Tongue (tissue), 3 donors: ENCODE results near the gene C17orf100. TPM values are rescaled to one million over a fixed set of nuclear protein-coding genes. Genes with fewer than 3 reads are reported as not detected.
A peak's percentile ranks its signal among the peaks of the same experiment; 100 is the strongest.
"Not testable (repeated sequence)": the region's sequence is repeated elsewhere in the genome, so short reads cannot be mapped to it uniquely, and the experiment has no call there.

Experiments
- DNase-seq: peaks from one replicate; pipeline ENCODE4 v3.0.0-alpha.2; 2015
- small RNA-seq: library from RNA; depleted of rRNA; stranded (forward); fragments of <200 nt; gene quantifications from one replicate; pipeline ENCODE3, GENCODE V24; 2014; ENCODE audit warnings: low replicate concordance
- total RNA-seq: library from RNA; depleted of rRNA; stranded (reverse); fragments of >200 nt; gene quantifications from one replicate; pipeline ENCODE4 v1.2.3, GENCODE V29; 2014

C17orf100 gene
- total RNA-seq, 1 donor from 2014 or later: 0.72 TPM

- not testable (repeated sequence) for DNase-seq
These were observed 40.4 kb downstream of the C17orf100 start for GRCh38 chr17:6691958-6692357.

DNA sequence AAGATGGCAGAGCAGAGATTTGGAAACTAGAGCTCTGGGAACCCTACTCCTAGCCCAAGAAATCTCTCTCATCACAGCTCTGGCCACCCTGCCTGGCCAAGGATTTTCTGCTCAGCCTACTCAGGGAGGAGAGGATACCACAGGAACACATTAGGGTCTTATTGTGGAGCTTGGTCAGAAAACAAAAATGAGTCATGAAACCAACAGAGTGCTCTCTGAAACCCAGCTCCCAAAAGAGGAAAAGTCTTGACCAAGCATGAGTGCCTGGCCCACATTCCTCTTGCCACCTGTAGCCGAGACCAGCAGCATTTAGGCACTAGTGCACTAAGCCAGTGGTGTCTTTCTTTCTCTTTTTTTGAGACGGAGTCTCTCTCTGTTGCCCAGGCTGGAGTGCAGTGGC is 43.5 kb downstream of the C17orf100 start:
- DNase-seq: no peak

GRCh38 chr17:6695565-6695964 is 44.0 kb downstream of the C17orf100 start:
- no peak for DNase-seq

- DNase-seq: no peak
These were observed 45.3 kb downstream of the C17orf100 start for GRCh38 chr17:6696906-6697305.

DNA sequence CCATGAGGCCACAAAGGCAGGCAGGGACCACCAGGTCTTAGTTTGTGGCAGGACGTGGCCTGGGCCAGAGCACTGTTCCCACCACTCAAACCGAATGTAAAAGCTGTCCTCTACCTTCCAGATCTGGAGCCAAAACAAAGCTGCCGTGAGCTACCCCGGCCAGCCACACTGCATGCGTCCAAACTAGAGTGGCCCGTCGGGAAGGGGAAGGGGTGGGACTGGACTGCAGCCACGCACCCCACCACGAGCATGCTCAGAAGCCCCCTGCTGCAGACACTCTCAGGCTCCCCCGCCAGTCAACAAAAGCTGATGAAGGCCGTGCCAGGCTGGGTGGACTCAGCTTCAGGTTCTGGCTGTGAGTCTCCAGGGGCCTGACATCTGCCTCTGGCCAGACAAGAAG is 46.4 kb downstream of the C17orf100 start:
- no peak for DNase-seq

- no peak for DNase-seq
These were observed 48.7 kb downstream of the C17orf100 start for GRCh38 chr17:6699997-6700947.

DNA sequence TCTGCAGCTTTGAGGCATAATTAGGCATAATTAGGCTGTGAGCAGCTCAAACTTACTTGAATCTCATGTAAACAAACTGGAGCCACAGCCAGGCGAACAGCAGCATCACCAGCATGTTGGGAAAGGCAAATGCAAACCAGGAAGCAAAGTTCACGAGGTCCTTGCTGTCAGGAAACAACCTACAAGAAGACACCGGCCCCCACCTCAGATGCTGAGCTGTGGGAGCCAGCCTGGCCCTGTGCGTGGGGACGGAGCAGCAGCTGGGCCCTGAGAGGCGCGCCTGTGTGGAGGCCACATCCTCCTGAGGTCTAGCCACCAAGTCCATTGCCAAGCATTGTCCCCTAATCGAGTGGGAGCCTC is 49.4 kb downstream of the C17orf100 start:
- no peak for DNase-seq

DNA sequence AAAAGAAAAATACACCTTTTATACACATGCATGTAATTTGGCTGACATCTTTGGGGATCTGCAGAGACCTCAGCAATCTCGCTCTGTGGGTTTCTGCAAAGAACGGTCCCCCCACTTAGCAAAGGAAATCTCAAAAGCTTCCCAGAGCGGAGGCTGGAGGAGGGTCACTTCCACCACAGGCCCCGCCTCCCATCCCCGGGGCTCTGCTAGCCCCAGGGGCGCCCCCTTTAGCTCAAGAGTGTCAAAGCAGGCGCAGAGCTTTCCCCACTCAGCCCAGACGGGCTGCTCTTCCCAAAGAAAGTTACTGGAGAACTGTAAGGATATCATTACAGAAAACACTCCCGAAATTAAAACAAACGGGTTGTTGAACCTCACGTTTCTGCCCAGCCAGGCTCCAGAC is 50.2 kb downstream of the C17orf100 start:
- DNase-seq: peak; percentile 33

DNA sequence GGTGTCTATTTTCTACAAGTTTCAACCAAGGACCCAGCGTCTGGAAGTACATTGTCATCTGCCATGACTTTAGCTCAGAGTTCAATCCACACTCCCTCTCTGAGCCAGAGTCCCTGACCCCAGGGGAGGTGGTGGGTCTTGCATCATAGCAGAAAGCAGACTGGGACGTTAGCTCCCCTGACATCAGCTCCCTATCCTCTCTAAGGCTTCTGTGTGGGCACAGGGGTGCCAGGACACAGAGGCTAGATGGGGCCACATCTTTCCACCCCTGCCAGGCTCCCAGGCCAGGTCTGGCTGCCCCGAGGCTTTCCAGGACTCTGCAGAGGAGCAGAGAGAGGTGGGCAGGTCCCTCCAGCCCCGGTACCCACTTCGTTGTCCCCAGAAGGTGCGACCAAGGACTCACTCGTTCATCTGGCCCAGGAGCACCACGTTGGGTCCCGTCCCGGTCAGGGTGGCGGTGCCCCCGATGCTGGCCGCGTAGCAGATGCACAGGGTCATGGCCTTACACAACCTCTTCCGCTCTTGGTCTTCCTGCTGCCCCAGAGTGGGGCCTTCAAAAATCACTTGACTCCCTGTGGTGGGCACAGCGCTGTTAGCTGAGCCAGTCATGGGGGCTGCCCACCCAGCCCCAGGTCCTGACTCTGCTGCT is 51.1 kb downstream of the C17orf100 start:
- DNase-seq: no peak

Small RNA genes within 50 kb of the gene (small RNA-seq; reads per million reads assigned to genes)
- gene MIR4520-1: not detected

Other genes with a start within 250 kb of the C17orf100 start
- gene AIPL1, start 216.6 kb upstream of the C17orf100 start, total RNA-seq: 0.31 TPM
- 12.3 TPM for gene PIMREG, start 207.3 kb upstream of the C17orf100 start, total RNA-seq
- gene PITPNM3, start 95.2 kb upstream of the C17orf100 start, total RNA-seq: 7.2 TPM
- gene KIAA0753, start 11.1 kb upstream of the C17orf100 start, total RNA-seq: 16.8 TPM
- gene TXNDC17, start 10.7 kb upstream of the C17orf100 start, total RNA-seq: 36.6 TPM
- 8.7 TPM for gene MED31, start 157 bp upstream of the C17orf100 start, total RNA-seq
- gene SLC13A5, start 61.6 kb downstream of the C17orf100 start, total RNA-seq: not detected
- gene XAF1, start 104.3 kb downstream of the C17orf100 start, total RNA-seq: 19.7 TPM
- not detected for gene FBXO39, start 124.5 kb downstream of the C17orf100 start, total RNA-seq
- gene TEKT1, start 180.0 kb downstream of the C17orf100 start, total RNA-seq: not detected